Hepatic stellate cell (primary cell): ENCODE data around the gene POLG.

ENCODE experiments used
- DNase-seq: peaks from one replicate; pipeline ENCODE4 v3.0.0; 2011; ENCODE audit warnings: low spot score

The POLG gene

GRCh38 chr15:89370120-89370977 is 35.7 kb upstream of the POLG start:
- DNase-seq: no peak

GRCh38 chr15:89369341-89369947 is 34.8 kb upstream of the POLG start:
- DNase-seq: no peak

- no peak for DNase-seq
Measured at GRCh38 chr15:89368566-89369223, 34.1 kb upstream of the POLG start.

GRCh38 chr15:89367485-89368451 is 33.1 kb upstream of the POLG start:
- peak; percentile 38 for DNase-seq

GRCh38 chr15:89366656-89367393 is 32.2 kb upstream of the POLG start:
- DNase-seq: no peak

GRCh38 chr15:89365462-89366065 is 30.9 kb upstream of the POLG start:
- DNase-seq: no peak

- DNase-seq: no peak
Measured at GRCh38 chr15:89364741-89365450, 30.3 kb upstream of the POLG start.

- DNase-seq: no peak
Measured at GRCh38 chr15:89364341-89364740, 29.7 kb upstream of the POLG start.

GRCh38 chr15:89363770-89364169 is 29.1 kb upstream of the POLG start:
- DNase-seq: no peak

GRCh38 chr15:89363133-89363532 is 28.5 kb upstream of the POLG start:
- DNase-seq: no peak

GRCh38 chr15:89362203-89363101 is 27.8 kb upstream of the POLG start:
- no peak for DNase-seq

- peak; percentile 92 for DNase-seq
Measured at GRCh38 chr15:89361451-89362202, 27.0 kb upstream of the POLG start.

GRCh38 chr15:89360294-89360971 is 25.8 kb upstream of the POLG start:
- no peak for DNase-seq

GRCh38 chr15:89359471-89360293 is 25.1 kb upstream of the POLG start:
- no peak for DNase-seq

GRCh38 chr15:89358755-89359439 is 24.3 kb upstream of the POLG start:
- DNase-seq: peak; percentile 90

GRCh38 chr15:89358435-89358754 is 23.8 kb upstream of the POLG start:
- no peak for DNase-seq
